Measurements from ENCODE around the gene NFKBIL1.

Gene NFKBIL1

DNA sequence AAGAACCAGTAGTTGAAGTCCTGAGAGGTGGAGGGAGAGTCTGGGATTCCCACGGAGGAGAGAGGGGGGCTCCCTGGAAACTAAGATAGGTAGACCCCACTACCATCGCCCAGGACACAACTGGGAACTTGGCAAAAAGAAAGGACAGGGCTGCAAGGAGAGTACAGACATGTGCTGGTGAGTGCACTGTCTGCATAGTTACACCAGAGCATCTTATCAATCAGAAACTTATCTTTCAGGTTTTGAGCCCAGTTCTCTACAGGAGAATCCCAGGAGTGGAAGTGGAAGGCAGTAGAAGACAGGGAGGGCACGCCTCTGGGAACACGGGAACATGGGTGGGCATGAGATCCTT lies 12.2 kb downstream of the NFKBIL1 start:
- peaks cover 8% of the 10 kb centered on the region for H3K36me3 ChIP-seq (replicated peaks; ENCODE audit: low read depth, low read length)
- no peaks in the 10 kb centered on the region for H3K27me3 ChIP-seq (ENCODE audit: low read depth, low read length)
- no peaks in the 10 kb centered on the region for H4K20me1 ChIP-seq (ENCODE audit: insufficient read depth, low read length)
- H3K4me3 ChIP-seq (ENCODE audit: low read length) = peak overlapping the region; percentile 74
- TF ChIP-seq EZH2phosphoT487 (IDR thresholded peaks at IDR 0.05; ENCODE audit: low read depth) = no peak
- TF ChIP-seq, protein P1, sequence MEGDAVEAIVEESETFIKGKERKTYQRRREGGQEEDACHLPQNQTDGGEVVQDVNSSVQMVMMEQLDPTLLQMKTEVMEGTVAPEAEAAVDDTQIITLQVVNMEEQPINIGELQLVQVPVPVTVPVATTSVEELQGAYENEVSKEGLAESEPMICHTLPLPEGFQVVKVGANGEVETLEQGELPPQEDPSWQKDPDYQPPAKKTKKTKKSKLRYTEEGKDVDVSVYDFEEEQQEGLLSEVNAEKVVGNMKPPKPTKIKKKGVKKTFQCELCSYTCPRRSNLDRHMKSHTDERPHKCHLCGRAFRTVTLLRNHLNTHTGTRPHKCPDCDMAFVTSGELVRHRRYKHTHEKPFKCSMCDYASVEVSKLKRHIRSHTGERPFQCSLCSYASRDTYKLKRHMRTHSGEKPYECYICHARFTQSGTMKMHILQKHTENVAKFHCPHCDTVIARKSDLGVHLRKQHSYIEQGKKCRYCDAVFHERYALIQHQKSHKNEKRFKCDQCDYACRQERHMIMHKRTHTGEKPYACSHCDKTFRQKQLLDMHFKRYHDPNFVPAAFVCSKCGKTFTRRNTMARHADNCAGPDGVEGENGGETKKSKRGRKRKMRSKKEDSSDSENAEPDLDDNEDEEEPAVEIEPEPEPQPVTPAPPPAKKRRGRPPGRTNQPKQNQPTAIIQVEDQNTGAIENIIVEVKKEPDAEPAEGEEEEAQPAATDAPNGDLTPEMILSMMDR (IDR thresholded peaks at IDR 0.05; ENCODE audit: low read depth, low read length) = no peak
- no peak overlapping the region for H2AFZ ChIP-seq (ENCODE audit: low read depth, low read length)
- peak overlapping the region; percentile 100 for H3K27ac ChIP-seq (ENCODE audit: low read length)
- peak overlapping the region; percentile 97 for H3K4me2 ChIP-seq (ENCODE audit: low read length)
- H3K79me2 ChIP-seq (ENCODE audit: low read length) = peaks cover 48% of the 10 kb centered on the region
- H3K9ac ChIP-seq (ENCODE audit: low read length) = peak overlapping the region; percentile 95
- H3K4me1 ChIP-seq (ENCODE audit: low read length) = peaks cover 88% of the 10 kb centered on the region
- no peaks in the 10 kb centered on the region for H3K9me3 ChIP-seq (ENCODE audit: insufficient read depth, low read length)

DNA sequence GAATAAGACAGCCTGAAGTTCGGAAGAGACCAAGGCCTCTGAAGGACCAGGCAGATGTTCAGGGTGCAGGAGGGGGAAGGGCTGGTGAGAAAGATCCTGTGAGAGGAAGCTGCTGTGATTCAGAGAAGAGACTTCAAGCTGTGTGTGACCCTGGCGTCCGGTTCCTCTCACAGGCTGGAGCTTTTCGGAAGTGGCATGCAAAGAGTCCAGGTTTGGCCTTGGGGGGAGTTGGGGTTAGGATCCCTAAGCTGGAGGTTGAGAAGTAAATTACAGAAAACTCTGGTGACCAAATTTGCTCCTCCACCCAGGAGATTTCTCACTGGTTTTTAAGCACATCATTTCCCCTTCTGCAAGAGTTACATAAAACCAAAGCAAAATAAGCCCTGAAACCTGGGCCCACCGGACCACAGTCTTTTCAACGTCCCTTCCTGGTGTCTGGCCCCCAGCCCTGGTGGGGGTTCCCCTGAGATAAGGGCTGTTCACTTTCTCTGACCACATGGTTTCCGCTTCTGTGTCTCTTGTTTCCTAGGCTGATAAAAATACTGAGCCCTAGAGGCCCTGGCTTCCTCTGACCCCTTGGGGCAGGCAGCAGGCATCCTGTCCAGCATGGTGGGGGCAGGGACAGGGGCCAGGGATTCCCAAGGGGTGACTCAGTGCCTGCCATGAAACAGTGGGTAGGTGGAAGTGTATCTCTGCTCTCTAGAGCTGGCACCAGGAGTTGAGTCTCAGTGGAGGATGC lies 12.7 kb downstream of the NFKBIL1 start:
- Histone ChIP-seq H3K9ac (ENCODE audit: low read length) (peak overlapping the region; percentile 95), H4K20me1 (ENCODE audit: insufficient read depth, low read length) (no peaks in the 10 kb centered on the region), H3K27ac (ENCODE audit: low read length) (peak overlapping the region; percentile 100), H3K4me3 (ENCODE audit: low read length) (peak overlapping the region; percentile 74), H3K9me3 (ENCODE audit: insufficient read depth, low read length) (no peaks in the 10 kb centered on the region), H3K36me3 (replicated peaks; ENCODE audit: low read depth, low read length) (peaks cover 8% of the 10 kb centered on the region), H2AFZ (ENCODE audit: low read depth, low read length) (no peak overlapping the region), H3K27me3 (ENCODE audit: low read depth, low read length) (no peaks in the 10 kb centered on the region), H3K4me1 (ENCODE audit: low read length) (peaks cover 86% of the 10 kb centered on the region), H3K79me2 (ENCODE audit: low read length) (peaks cover 50% of the 10 kb centered on the region), H3K4me2 (ENCODE audit: low read length) (peak overlapping the region; percentile 97)
- TF ChIP-seq, protein P1 (IDR thresholded peaks at IDR 0.05; ENCODE audit: low read depth, low read length) = no peak
- no peak for TF ChIP-seq EZH2phosphoT487 (IDR thresholded peaks at IDR 0.05; ENCODE audit: low read depth)

DNA sequence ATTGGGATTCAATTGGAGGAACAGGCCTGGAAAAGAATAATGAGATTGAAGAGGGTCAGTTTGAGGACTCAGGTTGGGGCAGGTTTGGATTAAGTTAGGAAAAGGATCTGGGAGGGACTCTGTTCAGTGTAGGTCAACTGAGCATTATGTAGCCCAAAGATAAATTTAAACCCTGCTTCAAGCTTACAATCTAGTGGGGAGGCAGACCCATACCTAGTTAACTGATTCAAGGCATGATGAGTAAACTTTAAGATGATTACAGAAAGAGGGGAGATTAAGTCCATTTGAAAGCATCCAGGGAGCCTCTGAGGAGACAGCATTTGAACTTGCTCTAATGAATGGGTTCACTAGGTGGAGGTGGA lies 13.3 kb downstream of the NFKBIL1 start:
- no peak for TF ChIP-seq EZH2phosphoT487 (IDR thresholded peaks at IDR 0.05; ENCODE audit: low read depth)
- TF ChIP-seq, protein P1 (IDR thresholded peaks at IDR 0.05; ENCODE audit: low read depth, low read length) = no peak
- peak overlapping the region; percentile 95 for H3K9ac ChIP-seq (ENCODE audit: low read length)
- peaks cover 88% of the 10 kb centered on the region for H3K4me1 ChIP-seq (ENCODE audit: low read length)
- no peaks in the 10 kb centered on the region for H4K20me1 ChIP-seq (ENCODE audit: insufficient read depth, low read length)
- no peak overlapping the region for H2AFZ ChIP-seq (ENCODE audit: low read depth, low read length)
- H3K4me2 ChIP-seq (ENCODE audit: low read length) = peak overlapping the region; percentile 97
- H3K9me3 ChIP-seq (ENCODE audit: insufficient read depth, low read length) = no peaks in the 10 kb centered on the region
- H3K27me3 ChIP-seq (ENCODE audit: low read depth, low read length) = no peaks in the 10 kb centered on the region
- H3K27ac ChIP-seq (ENCODE audit: low read length) = peak overlapping the region; percentile 100
- H3K79me2 ChIP-seq (ENCODE audit: low read length) = peaks cover 56% of the 10 kb centered on the region
- H3K4me3 ChIP-seq (ENCODE audit: low read length) = peak overlapping the region; percentile 74
- H3K36me3 ChIP-seq (replicated peaks; ENCODE audit: low read depth, low read length) = peaks cover 8% of the 10 kb centered on the region

DNA sequence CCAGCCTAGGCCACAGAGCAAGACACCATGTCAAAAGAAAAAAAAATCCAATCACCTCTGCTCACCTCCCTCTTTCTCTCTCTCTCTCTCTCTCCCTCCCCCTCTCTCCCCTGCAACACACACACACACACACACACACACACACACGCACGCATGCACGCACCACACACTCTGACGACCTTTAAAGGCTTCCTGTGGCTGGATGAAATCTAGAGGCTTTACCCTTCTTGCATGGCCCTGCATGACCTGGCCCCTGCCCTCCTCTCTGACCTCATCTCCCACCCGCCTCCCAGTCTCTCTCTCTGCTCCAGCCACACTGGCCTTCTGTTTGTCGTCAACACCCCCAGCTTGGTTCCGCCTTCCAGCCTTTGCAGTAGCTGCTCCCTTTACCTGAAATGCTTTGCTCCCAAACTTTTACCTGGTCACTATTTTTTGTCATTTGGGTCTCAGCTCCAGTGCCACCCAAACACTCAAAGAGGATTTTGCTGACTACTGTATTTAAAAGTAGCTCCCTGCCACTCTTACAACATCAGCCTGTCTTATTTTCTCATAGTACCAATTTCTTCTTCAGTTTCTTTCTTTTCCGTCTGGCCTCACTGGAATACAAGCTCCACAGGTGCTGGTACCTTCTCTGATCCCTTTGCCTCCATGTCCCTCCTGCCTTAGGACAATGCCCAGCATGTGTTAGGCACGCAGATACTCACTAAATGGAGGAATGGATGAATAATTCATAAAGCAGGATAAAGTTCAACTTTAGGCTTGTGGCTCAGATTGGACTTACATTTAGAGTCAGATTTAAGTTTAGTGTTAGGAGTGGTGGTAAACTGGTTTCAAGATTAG lies 20.3 kb downstream of the NFKBIL1 start:
- H3K27me3 ChIP-seq (ENCODE audit: low read depth, low read length) = no peaks in the 10 kb centered on the region
- no peaks in the 10 kb centered on the region for H3K9me3 ChIP-seq (ENCODE audit: insufficient read depth, low read length)
- H3K4me2 ChIP-seq (ENCODE audit: low read length) = peak overlapping the region; percentile 74
- peaks cover 72% of the 10 kb centered on the region for H3K4me1 ChIP-seq (ENCODE audit: low read length)
- no peak overlapping the region for H2AFZ ChIP-seq (ENCODE audit: low read depth, low read length)
- H3K79me2 ChIP-seq (ENCODE audit: low read length) = peaks cover 71% of the 10 kb centered on the region
- peaks cover 4% of the 10 kb centered on the region for H3K36me3 ChIP-seq (replicated peaks; ENCODE audit: low read depth, low read length)
- H3K9ac ChIP-seq (ENCODE audit: low read length) = peak overlapping the region; percentile 84
- H4K20me1 ChIP-seq (ENCODE audit: insufficient read depth, low read length) = no peaks in the 10 kb centered on the region
- TF ChIP-seq, protein P1 (IDR thresholded peaks at IDR 0.05; ENCODE audit: low read depth, low read length) = no peak
- TF ChIP-seq EZH2phosphoT487 (IDR thresholded peaks at IDR 0.05; ENCODE audit: low read depth) = no peak
- H3K27ac ChIP-seq (ENCODE audit: low read length) = peak overlapping the region; percentile 100
- peak overlapping the region; percentile 62 for H3K4me3 ChIP-seq (ENCODE audit: low read length)

Data from OCI-LY3 (cell line).